ENCODE data around the gene PXDN. TPM values are rescaled to one million over a fixed set of nuclear protein-coding genes. Genes with fewer than 3 reads are reported as not detected.
A peak's percentile ranks its signal among the peaks of the same experiment; 100 is the strongest.
"Not testable (repeated sequence)": the region's sequence is repeated elsewhere in the genome, so short reads cannot be mapped to it uniquely, and the experiment has no call there.

The PXDN gene
- total RNA-seq, 2 donors from 2014 or later = 3.4 to 3.6 TPM

GRCh38 chr2:1769703-1770422 lies 25.5 kb upstream of the PXDN start:
- Mint-ChIP-seq H3K27ac (no peak overlapping the region), H3K27me3 (peaks cover 0 to 7% of the 10 kb centered on the region in 2 donors), H3K36me3 (no peaks in the 10 kb centered on the region), H3K4me1 (ENCODE audit: low read depth in 2 of 2) (peaks cover 0 to 2% of the 10 kb centered on the region in 2 donors), H3K9me3 (no peaks in the 10 kb centered on the region), H3K4me3 (no peak overlapping the region)
- DNase-seq (ENCODE audit: low spot score) (no peak), ATAC-seq (peak in 1 of 2 donors; percentile 40)

DNA sequence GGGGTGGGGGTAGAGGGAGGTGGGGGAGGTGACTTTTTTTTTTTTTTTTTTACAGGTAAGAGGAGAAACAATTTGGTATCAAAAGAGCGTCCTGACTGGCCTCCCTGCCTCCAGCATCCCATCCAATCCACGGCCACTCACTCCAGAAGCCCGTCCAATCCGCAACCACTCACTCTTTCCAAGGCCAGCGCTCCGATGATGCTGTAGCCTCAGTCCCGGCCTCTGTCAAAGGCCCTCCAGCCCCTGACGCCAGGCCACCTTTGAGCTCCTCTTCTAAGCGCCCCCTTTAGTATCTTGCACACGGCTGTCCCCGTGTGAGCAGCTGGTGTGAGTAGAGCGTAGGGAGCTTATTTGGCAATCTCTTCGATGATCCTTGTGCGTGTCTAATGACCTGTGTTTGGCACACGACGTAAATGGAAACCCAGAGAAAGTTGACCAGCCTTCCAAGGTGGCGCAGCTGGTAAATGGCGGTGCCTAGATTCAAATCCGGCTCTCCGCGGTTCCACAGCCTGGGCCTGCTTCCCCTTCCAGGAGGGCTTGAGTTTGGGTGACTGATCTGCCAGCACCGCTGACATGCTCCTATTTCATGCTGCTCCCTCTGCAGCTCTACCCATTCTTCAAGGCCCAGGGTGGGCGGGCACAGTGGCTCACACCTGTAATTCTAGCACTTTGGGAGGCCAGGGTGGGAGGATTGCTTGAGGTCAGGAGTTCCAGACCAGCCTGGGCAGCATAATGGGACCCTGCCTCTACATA lies 23.8 kb upstream of the PXDN start:
- Mint-ChIP-seq H3K27me3 (peaks cover 2 to 7% of the 10 kb centered on the region in 2 donors), H3K27ac (no peak overlapping the region), H3K9me3 (no peaks in the 10 kb centered on the region), H3K36me3 (no peaks in the 10 kb centered on the region), H3K4me1 (ENCODE audit: low read depth in 2 of 2) (peaks cover 0 to 2% of the 10 kb centered on the region in 2 donors), H3K4me3 (no peak overlapping the region)
- DNase-seq (ENCODE audit: low spot score) (no peak), ATAC-seq (no peak)

DNA sequence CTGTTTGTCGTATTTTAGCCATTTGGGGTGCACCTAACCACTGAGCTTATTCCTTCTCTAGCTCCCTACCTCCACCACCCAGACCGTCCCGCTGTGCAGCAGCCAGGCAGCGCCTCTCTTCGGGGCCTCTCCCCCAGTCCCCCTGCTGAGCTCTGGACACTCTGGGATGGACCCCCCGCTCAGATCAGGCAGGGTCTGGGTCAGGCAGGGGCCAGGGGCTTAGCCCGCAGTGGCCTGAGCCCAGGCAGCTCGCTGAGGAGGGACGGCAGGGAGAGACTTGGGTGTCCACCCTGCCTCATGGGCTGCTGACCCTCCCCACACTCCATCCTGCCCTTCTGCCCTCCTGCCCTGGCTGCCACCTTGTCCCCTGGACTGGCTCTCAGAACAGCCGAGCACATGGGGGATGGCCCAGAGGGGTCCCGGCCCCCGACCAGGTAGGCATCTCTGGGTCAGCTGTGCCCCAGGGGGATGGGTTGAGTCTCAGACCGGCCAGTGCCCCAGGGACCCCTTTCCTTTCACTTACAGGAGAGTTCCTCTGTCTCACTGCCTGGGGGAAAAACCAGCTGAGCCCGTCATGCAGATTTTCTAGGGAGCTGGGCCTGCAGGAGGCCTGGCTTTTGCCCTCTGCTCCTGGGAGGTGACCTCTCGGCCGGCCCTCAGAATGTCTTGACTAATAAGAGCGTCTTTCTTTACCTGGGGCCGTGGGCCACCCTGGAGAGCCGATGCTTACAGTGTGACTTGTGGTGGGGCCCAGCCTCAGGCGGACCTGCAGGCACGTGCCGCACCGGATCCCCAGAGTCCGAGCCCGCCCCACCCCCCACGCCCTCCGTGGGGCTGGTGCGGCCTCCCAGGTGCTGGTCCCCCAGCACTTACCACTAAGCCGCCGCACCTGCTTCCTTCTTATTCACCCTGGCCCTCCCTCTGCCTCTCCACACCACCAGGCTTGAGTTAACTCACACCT lies 22.8 kb upstream of the PXDN start:
- DNase-seq (ENCODE audit: low spot score) (no peak), ATAC-seq (peak; percentile 43 to 52)
- H3K4me3 Mint-ChIP-seq = no peak overlapping the region
- H3K4me1 Mint-ChIP-seq (ENCODE audit: low read depth in 2 of 2) = peaks cover 0 to 2% of the 10 kb centered on the region in 2 donors
- H3K36me3 Mint-ChIP-seq = no peaks in the 10 kb centered on the region
- H3K27ac Mint-ChIP-seq = no peak overlapping the region
- H3K9me3 Mint-ChIP-seq = no peaks in the 10 kb centered on the region
- peaks cover 7 to 9% of the 10 kb centered on the region in 2 donors for H3K27me3 Mint-ChIP-seq

DNA sequence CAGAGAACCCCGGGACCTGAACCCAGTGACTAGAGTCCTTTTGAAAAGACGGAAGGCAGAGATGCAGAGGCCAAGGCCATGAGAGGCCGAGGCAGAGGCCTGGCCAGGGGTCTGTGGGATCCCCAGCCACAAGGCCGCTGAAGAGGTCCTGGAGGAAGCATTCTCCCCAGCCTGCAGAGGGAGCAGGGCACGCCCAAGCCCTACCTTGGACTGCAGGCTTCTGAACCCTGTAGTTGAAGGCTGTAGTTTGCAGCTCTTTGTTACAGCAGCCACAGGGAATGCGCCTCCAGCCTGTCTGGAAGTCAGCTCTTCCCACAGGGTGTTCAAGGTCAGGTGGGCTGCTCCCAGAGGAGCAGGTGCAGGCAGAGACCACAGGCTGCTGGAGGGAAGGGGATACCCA lies 22.1 kb upstream of the PXDN start:
- H3K4me1 Mint-ChIP-seq (ENCODE audit: low read depth in 2 of 2) = peaks cover 0 to 2% of the 10 kb centered on the region in 2 donors

GRCh38 chr2:1765201-1765600 lies 20.9 kb upstream of the PXDN start:
- H3K9me3 Mint-ChIP-seq; H3K4me3 Mint-ChIP-seq; H3K36me3 Mint-ChIP-seq; DNase-seq (ENCODE audit: low spot score); ATAC-seq; H3K27ac Mint-ChIP-seq; H3K4me1 Mint-ChIP-seq (ENCODE audit: low read depth in 2 of 2): not testable (repeated sequence)
- peaks cover 9 to 13% of the 10 kb centered on the region in 2 donors for H3K27me3 Mint-ChIP-seq

More for the DNA sequence above, 22.1 kb upstream of the PXDN start:
- no peak for DNase-seq (ENCODE audit: low spot score)
- peak; percentile 24 to 43 for ATAC-seq
- no peak overlapping the region for H3K4me3 Mint-ChIP-seq
- no peak overlapping the region for H3K27ac Mint-ChIP-seq
- no peaks in the 10 kb centered on the region for H3K36me3 Mint-ChIP-seq
- H3K27me3 Mint-ChIP-seq = peaks cover 9% of the 10 kb centered on the region in 2 donors
- H3K9me3 Mint-ChIP-seq = no peaks in the 10 kb centered on the region

DNA sequence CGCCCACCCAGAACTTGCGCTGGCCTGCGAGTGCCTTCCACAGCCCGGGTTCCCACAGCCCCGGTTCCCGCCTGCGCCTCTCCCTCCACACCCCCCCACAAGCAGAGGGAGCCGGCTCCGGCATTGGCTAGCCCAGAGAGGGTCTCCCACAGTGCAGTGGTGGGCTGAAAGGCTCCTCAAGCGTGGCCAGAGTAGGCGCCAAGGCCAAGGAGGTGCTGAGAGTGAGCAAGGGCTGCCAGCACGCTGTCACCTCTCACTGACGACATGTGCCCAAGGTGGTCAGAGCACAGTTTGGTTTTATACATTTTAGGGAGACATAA lies 15.3 kb upstream of the PXDN start:
- Mint-ChIP-seq H3K27ac (no peak overlapping the region), H3K4me3 (no peak overlapping the region), H3K4me1 (ENCODE audit: low read depth in 2 of 2) (no peaks in the 10 kb centered on the region), H3K27me3 (peaks cover 9 to 10% of the 10 kb centered on the region in 2 donors), H3K36me3 (no peaks in the 10 kb centered on the region), H3K9me3 (no peaks in the 10 kb centered on the region)
- ATAC-seq = no peak
- no peak for DNase-seq (ENCODE audit: low spot score)

GRCh38 chr2:1758774-1759610 lies 14.7 kb upstream of the PXDN start:
- H3K9me3 Mint-ChIP-seq = no peaks in the 10 kb centered on the region
- no peaks in the 10 kb centered on the region for H3K4me1 Mint-ChIP-seq (ENCODE audit: low read depth in 2 of 2)
- no peaks in the 10 kb centered on the region for H3K36me3 Mint-ChIP-seq
- no peak overlapping the region for H3K4me3 Mint-ChIP-seq
- DNase-seq (ENCODE audit: low spot score) (no peak), ATAC-seq (no peak)
- H3K27ac Mint-ChIP-seq = no peak overlapping the region
- peaks cover 9 to 10% of the 10 kb centered on the region in 2 donors for H3K27me3 Mint-ChIP-seq

GRCh38 chr2:1758171-1758570 lies 13.9 kb upstream of the PXDN start:
- DNase-seq (ENCODE audit: low spot score) = no peak
- no peak for ATAC-seq
- Mint-ChIP-seq H3K9me3 (no peaks in the 10 kb centered on the region), H3K4me3 (no peak overlapping the region), H3K4me1 (ENCODE audit: low read depth in 2 of 2) (no peaks in the 10 kb centered on the region), H3K36me3 (no peaks in the 10 kb centered on the region), H3K27me3 (peaks cover 7 to 10% of the 10 kb centered on the region in 2 donors), H3K27ac (no peak overlapping the region)

GRCh38 chr2:1757567-1757966 lies 13.3 kb upstream of the PXDN start:
- Mint-ChIP-seq H3K27ac (no peak overlapping the region), H3K4me3 (no peak overlapping the region), H3K4me1 (ENCODE audit: low read depth in 2 of 2) (no peaks in the 10 kb centered on the region), H3K9me3 (no peaks in the 10 kb centered on the region), H3K36me3 (no peaks in the 10 kb centered on the region), H3K27me3 (peaks cover 1 to 10% of the 10 kb centered on the region in 2 donors)
- DNase-seq (ENCODE audit: low spot score) (no peak), ATAC-seq (no peak)

- H3K4me3 Mint-ChIP-seq; H3K36me3 Mint-ChIP-seq; H3K4me1 Mint-ChIP-seq (ENCODE audit: low read depth in 2 of 2); H3K9me3 Mint-ChIP-seq; DNase-seq (ENCODE audit: low spot score); H3K27me3 Mint-ChIP-seq; H3K27ac Mint-ChIP-seq; ATAC-seq: not testable (repeated sequence)
Observed at GRCh38 chr2:1757146-1757545, 12.8 kb upstream of the PXDN start.

GRCh38 chr2:1756456-1756855 lies 12.1 kb upstream of the PXDN start:
- H3K36me3 Mint-ChIP-seq = no peaks in the 10 kb centered on the region
- ATAC-seq (no peak), DNase-seq (ENCODE audit: low spot score) (no peak)
- no peaks in the 10 kb centered on the region for H3K4me1 Mint-ChIP-seq (ENCODE audit: low read depth in 2 of 2)
- H3K27ac Mint-ChIP-seq = no peak overlapping the region
- H3K4me3 Mint-ChIP-seq = no peak overlapping the region
- no peaks in the 10 kb centered on the region for H3K9me3 Mint-ChIP-seq
- peaks cover 0 to 10% of the 10 kb centered on the region in 2 donors for H3K27me3 Mint-ChIP-seq

GRCh38 chr2:1755436-1756191 lies 11.3 kb upstream of the PXDN start:
- Mint-ChIP-seq H3K9me3 (no peaks in the 10 kb centered on the region), H3K4me1 (ENCODE audit: low read depth in 2 of 2) (peaks cover 0 to 6% of the 10 kb centered on the region in 2 donors), H3K27ac (no peak overlapping the region), H3K27me3 (peaks cover 0 to 7% of the 10 kb centered on the region in 2 donors), H3K4me3 (no peak overlapping the region), H3K36me3 (no peaks in the 10 kb centered on the region)
- DNase-seq (ENCODE audit: low spot score) (no peak), ATAC-seq (no peak)
